WERI-Rb-1 (cell line): ENCODE measurements around the gene MTX1.
"Not testable (repeated sequence)": the region's sequence is repeated elsewhere in the genome, so short reads cannot be mapped to it uniquely, and the experiment has no call there.

ENCODE experiments used
- DNase-seq: peaks from one replicate; pipeline ENCODE4 v3.0.0-alpha.2; 2020
- H3K27ac ChIP-seq: fragments of 250-450 bp; sonication (Bioruptor Pico); 2 replicates; pipeline ENCODE4 v1.5.1; 2020; ENCODE audit warnings: mild to moderate bottlenecking, moderate library complexity
- H3K27me3 ChIP-seq: fragments of 250-450 bp; sonication (Bioruptor Pico); 2 replicates; pipeline ENCODE4 v1.5.1; 2021; ENCODE audit warnings: mild to moderate bottlenecking, low read depth, moderate library complexity; ENCODE audit not compliant: insufficient read depth, severe bottlenecking
- H3K36me3 ChIP-seq: fragments of 250-450 bp; sonication (Bioruptor Pico); 2 replicates; pipeline ENCODE4 v1.5.1; 2020; ENCODE audit warnings: mild to moderate bottlenecking, moderate library complexity
- H3K4me3 ChIP-seq: 2 replicates; pipeline ENCODE4 v1.5.1; 2011; ENCODE audit warnings: low read depth, mild to moderate bottlenecking, control low read depth, low read length
- H3K9me3 ChIP-seq: fragments of 250-450 bp; sonication (Bioruptor Pico); 2 replicates; pipeline ENCODE4 v1.5.1; 2021; ENCODE audit warnings: mild to moderate bottlenecking, moderate library complexity; ENCODE audit not compliant: severe bottlenecking
- TF ChIP-seq, protein P1 (sequence below): IDR thresholded peaks from 2 replicates; pipeline ENCODE4 v1.5.1; 2011; ENCODE audit warnings: low read depth, mild to moderate bottlenecking, control low read depth, inconsistent platforms, low read length

The MTX1 gene

GRCh38 chr1:155244368-155245162 is 36.1 kb downstream of the MTX1 start:
- DNase-seq = peak; percentile 100
- Histone ChIP-seq H3K36me3 (peaks cover 32% of the 10 kb centered on the region), H3K27me3 (no peaks in the 10 kb centered on the region), H3K27ac (peak overlapping the region; percentile 69), H3K9me3 (no peaks in the 10 kb centered on the region), H3K4me3 (peak overlapping the region; percentile 39)
- TF ChIP-seq, protein P1, sequence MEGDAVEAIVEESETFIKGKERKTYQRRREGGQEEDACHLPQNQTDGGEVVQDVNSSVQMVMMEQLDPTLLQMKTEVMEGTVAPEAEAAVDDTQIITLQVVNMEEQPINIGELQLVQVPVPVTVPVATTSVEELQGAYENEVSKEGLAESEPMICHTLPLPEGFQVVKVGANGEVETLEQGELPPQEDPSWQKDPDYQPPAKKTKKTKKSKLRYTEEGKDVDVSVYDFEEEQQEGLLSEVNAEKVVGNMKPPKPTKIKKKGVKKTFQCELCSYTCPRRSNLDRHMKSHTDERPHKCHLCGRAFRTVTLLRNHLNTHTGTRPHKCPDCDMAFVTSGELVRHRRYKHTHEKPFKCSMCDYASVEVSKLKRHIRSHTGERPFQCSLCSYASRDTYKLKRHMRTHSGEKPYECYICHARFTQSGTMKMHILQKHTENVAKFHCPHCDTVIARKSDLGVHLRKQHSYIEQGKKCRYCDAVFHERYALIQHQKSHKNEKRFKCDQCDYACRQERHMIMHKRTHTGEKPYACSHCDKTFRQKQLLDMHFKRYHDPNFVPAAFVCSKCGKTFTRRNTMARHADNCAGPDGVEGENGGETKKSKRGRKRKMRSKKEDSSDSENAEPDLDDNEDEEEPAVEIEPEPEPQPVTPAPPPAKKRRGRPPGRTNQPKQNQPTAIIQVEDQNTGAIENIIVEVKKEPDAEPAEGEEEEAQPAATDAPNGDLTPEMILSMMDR = no peak

GRCh38 chr1:155245163-155245524 is 36.6 kb downstream of the MTX1 start:
- H3K27me3 ChIP-seq = no peaks in the 10 kb centered on the region
- peak overlapping the region; percentile 69 for H3K27ac ChIP-seq
- H3K36me3 ChIP-seq = peaks cover 36% of the 10 kb centered on the region
- peak overlapping the region; percentile 39 for H3K4me3 ChIP-seq
- TF ChIP-seq, protein P1 = no peak
- DNase-seq = no peak
- H3K9me3 ChIP-seq = no peaks in the 10 kb centered on the region

DNA sequence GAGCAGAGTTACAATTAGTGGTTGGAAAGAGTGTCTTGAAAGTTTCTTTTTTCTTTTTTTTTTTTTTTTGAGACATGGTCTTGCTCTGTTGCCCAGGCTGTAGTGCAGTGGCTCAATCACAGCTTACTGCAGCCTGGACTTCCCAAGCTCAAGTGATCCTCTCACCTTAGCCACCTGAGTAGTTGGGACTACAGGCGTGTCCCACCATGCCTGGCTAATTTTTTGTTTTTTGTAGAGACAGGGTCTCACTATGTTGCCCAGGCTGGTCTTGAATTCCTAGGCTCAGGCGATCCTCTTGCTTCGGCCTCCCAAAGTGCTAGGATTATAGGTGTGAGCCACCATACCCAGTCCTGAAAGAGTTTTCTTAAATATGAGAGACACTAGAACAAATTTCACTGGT is 38.3 kb downstream of the MTX1 start:
- DNase-seq, H3K4me3 ChIP-seq, H3K9me3 ChIP-seq, H3K27ac ChIP-seq, H3K27me3 ChIP-seq: not testable (repeated sequence)
- peaks cover 46% of the 10 kb centered on the region for H3K36me3 ChIP-seq

- H3K27ac ChIP-seq = no peak overlapping the region
- no peak for DNase-seq
- H3K9me3 ChIP-seq = no peaks in the 10 kb centered on the region
- H3K4me3 ChIP-seq = no peak overlapping the region
- peaks cover 54% of the 10 kb centered on the region for H3K36me3 ChIP-seq
- H3K27me3 ChIP-seq = no peaks in the 10 kb centered on the region
- TF ChIP-seq, protein P1 = no peak
Observed at GRCh38 chr1:155247667-155248553, 39.4 kb downstream of the MTX1 start.

- no peak overlapping the region for H3K4me3 ChIP-seq
- H3K27me3 ChIP-seq = no peaks in the 10 kb centered on the region
- peak overlapping the region; percentile 40 for H3K27ac ChIP-seq
- peaks cover 65% of the 10 kb centered on the region for H3K36me3 ChIP-seq
- TF ChIP-seq, protein P1 = no peak
- DNase-seq = no peak
- no peaks in the 10 kb centered on the region for H3K9me3 ChIP-seq
Observed at GRCh38 chr1:155250246-155250632, 41.7 kb downstream of the MTX1 start.
